HCT116 (cell line): ENCODE data around the gene FAM151A.

Experiments used
- CTCF ChIP-seq, 3 experiments: fragments of 200-600 bp in 1 of 3; sonication (generic) in 1 of 3; IDR thresholded peaks in 2 of 3; conservative IDR thresholded peaks in 1 of 3; 2 replicates each; pipeline ENCODE4 v1.5.1; 2012 to 2017; ENCODE audit warnings: low read depth in 2 of 3, low read length in 2 of 3, antibody characterized with exemption in 1 of 3, borderline replicate concordance in 1 of 3, control low read depth in 1 of 3, mild to moderate bottlenecking in 1 of 3, mixed read lengths in 1 of 3, mixed run types in 1 of 3, moderate library complexity in 1 of 3; ENCODE audit not compliant: insufficient read depth in 1 of 3
- EGR1 ChIP-seq: IDR thresholded peaks from 2 replicates; pipeline ENCODE4 v1.6.1; 2012; ENCODE audit warnings: low read depth
- POLR2A ChIP-seq: IDR thresholded peaks from 2 replicates; pipeline ENCODE4 v1.7.0; 2011; ENCODE audit warnings: borderline replicate concordance; ENCODE audit not compliant: insufficient read depth, insufficient read length; ENCODE audit errors: extremely low read depth
- SRF ChIP-seq: IDR thresholded peaks from 2 replicates; pipeline ENCODE4 v1.6.1; 2012; ENCODE audit warnings: low read depth
- ZNF274 ChIP-seq: fragments of 200-500 bp; sonication (Bioruptor generic); IDR thresholded peaks from 2 replicates; pipeline ENCODE4 v1.6.1; 2014; ENCODE audit warnings: mild to moderate bottlenecking, low read depth, low read length, inconsistent platforms

GRCh38 chr1:54615531-54616279, 7.6 kb downstream of the FAM151A start:
- TF ChIP-seq ZNF274 (no peak), CTCF (IDR thresholded peaks at IDR 0.05 in 2 of 3, conservative IDR thresholded peaks at IDR 0.05 in 1 of 3; ENCODE audit: borderline replicate concordance in 1 of 3, insufficient read depth in 1 of 3, low read depth in 2 of 3, low read length in 2 of 3) (no peak), EGR1 (no peak), POLR2A (no peak), SRF (no peak)
